ENCODE measurements around the gene TTL. TPM values are rescaled to one million over a fixed set of nuclear protein-coding genes. Genes with fewer than 3 reads are reported as not detected.

The TTL gene
- polyA plus RNA-seq, 1 donor from 2014 or later = 53.8 TPM

GRCh38 chr2:112584891-112585250, 102.9 kb downstream of the TTL start:
- Histone ChIP-seq H3K27ac (ENCODE audit: low read length) (peak overlapping the region; percentile 93), H3K9me3 (ENCODE audit: low read length) (no peaks in the 10 kb centered on the region), H2AFZ (ENCODE audit: low read depth, low read length) (peak overlapping the region; percentile 88), H3K4me2 (ENCODE audit: low read length) (peak overlapping the region; percentile 93), H3K36me3 (ENCODE audit: insufficient read depth, low read length) (no peaks in the 10 kb centered on the region), H3F3A (ENCODE audit: insufficient read depth, low read length, poor library complexity, severe bottlenecking) (no peaks in the 10 kb centered on the region), H3K9me2 (ENCODE audit: insufficient read depth, low read length) (no peaks in the 10 kb centered on the region), H3K9ac (ENCODE audit: low read length) (peak overlapping the region; percentile 86), H3K4me3 (ENCODE audit: low read length) (peak overlapping the region; percentile 82), H3K79me2 (replicated peaks; ENCODE audit: insufficient read depth, low read length) (peaks cover 3% of the 10 kb centered on the region), H4K20me1 (ENCODE audit: insufficient read depth) (no peaks in the 10 kb centered on the region), H3K27me3 (ENCODE audit: insufficient read depth, low read depth, low read length) (no peaks in the 10 kb centered on the region)
- TF ChIP-seq, protein P1, sequence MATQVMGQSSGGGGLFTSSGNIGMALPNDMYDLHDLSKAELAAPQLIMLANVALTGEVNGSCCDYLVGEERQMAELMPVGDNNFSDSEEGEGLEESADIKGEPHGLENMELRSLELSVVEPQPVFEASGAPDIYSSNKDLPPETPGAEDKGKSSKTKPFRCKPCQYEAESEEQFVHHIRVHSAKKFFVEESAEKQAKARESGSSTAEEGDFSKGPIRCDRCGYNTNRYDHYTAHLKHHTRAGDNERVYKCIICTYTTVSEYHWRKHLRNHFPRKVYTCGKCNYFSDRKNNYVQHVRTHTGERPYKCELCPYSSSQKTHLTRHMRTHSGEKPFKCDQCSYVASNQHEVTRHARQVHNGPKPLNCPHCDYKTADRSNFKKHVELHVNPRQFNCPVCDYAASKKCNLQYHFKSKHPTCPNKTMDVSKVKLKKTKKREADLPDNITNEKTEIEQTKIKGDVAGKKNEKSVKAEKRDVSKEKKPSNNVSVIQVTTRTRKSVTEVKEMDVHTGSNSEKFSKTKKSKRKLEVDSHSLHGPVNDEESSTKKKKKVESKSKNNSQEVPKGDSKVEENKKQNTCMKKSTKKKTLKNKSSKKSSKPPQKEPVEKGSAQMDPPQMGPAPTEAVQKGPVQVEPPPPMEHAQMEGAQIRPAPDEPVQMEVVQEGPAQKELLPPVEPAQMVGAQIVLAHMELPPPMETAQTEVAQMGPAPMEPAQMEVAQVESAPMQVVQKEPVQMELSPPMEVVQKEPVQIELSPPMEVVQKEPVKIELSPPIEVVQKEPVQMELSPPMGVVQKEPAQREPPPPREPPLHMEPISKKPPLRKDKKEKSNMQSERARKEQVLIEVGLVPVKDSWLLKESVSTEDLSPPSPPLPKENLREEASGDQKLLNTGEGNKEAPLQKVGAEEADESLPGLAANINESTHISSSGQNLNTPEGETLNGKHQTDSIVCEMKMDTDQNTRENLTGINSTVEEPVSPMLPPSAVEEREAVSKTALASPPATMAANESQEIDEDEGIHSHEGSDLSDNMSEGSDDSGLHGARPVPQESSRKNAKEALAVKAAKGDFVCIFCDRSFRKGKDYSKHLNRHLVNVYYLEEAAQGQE (IDR thresholded peaks at IDR 0.05; ENCODE audit: borderline replicate concordance) = no peak
- TF ChIP-seq TAF1 (IDR thresholded peaks at IDR 0.05; ENCODE audit: low read depth) (no peak), SMC3 (conservative IDR thresholded peaks at IDR 0.05; ENCODE audit: poor library complexity) (no peak), EZH2 (IDR thresholded peaks at IDR 0.05; ENCODE audit: borderline replicate concordance, insufficient read depth, low read length, poor library complexity, severe bottlenecking) (no peak), EP300 (conservative IDR thresholded peaks at IDR 0.05; ENCODE audit: poor library complexity, severe bottlenecking) (no peak)
- TF ChIP-seq, protein P2, sequence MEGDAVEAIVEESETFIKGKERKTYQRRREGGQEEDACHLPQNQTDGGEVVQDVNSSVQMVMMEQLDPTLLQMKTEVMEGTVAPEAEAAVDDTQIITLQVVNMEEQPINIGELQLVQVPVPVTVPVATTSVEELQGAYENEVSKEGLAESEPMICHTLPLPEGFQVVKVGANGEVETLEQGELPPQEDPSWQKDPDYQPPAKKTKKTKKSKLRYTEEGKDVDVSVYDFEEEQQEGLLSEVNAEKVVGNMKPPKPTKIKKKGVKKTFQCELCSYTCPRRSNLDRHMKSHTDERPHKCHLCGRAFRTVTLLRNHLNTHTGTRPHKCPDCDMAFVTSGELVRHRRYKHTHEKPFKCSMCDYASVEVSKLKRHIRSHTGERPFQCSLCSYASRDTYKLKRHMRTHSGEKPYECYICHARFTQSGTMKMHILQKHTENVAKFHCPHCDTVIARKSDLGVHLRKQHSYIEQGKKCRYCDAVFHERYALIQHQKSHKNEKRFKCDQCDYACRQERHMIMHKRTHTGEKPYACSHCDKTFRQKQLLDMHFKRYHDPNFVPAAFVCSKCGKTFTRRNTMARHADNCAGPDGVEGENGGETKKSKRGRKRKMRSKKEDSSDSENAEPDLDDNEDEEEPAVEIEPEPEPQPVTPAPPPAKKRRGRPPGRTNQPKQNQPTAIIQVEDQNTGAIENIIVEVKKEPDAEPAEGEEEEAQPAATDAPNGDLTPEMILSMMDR (IDR thresholded peaks at IDR 0.05; ENCODE audit: poor library complexity, severe bottlenecking) = no peak

DNA sequence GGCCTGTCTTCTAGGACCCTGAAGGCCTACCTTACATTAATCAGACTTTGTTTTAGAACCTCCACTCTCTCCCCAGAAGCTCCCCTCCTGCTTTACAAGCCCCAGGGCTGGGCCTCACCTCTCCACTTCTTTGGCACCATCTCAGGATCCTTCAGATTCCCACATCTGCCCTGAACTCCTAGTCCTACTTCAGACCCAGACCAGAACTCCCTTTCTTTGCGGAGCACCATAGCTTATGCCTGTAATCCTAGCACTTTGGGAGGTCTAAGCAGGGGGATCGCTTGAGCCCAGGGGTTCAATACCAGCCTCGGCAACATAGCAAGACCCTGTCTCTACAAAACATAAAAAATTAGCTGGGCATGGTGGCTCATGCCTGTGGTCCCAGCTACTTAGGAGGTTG, 103.4 kb downstream of the TTL start:
- peak overlapping the region; percentile 93 for H3K27ac ChIP-seq (ENCODE audit: low read length)
- peak overlapping the region; percentile 86 for H3K9ac ChIP-seq (ENCODE audit: low read length)
- H3F3A ChIP-seq (ENCODE audit: insufficient read depth, low read length, poor library complexity, severe bottlenecking) = no peaks in the 10 kb centered on the region

DNA sequence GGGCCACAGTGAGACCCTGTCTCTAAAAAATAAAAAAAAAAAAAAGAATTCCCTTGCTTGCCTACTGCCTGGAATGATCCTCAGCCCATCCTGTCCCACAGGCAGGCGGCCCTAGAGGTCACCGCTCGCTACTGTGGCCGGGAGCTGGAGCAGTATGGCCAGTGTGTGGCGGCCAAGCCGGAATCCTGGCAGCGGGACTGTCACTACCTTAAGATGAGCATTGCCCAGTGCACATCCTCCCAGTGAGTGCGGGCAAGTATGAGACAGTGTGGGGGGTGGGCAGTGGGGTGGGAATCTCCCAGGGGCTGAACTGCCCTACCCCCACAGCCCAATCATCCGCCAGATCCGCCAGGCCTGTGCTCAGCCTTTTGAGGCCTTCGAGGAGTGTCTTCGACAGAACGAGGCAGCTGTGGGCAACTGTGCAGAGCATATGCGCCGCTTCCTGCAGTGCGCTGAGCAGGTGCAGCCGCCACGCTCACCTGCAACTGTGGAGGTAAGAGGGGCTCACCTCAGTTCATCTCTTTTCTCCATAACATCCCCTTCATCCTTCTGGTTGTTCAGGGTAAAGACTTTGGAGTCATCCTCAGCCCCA, 104.0 kb downstream of the TTL start:
- no peak for TF ChIP-seq TAF1 (IDR thresholded peaks at IDR 0.05; ENCODE audit: low read depth)
- TF ChIP-seq RAD21 (conservative IDR thresholded peaks at IDR 0.05) = no peak
- no peak for TF ChIP-seq EP300 (conservative IDR thresholded peaks at IDR 0.05; ENCODE audit: poor library complexity, severe bottlenecking)
- TF ChIP-seq MXI1 (conservative IDR thresholded peaks at IDR 0.05; ENCODE audit: poor library complexity, severe bottlenecking) = no peak
- TF ChIP-seq, protein P2 (IDR thresholded peaks at IDR 0.05; ENCODE audit: poor library complexity, severe bottlenecking) = no peak
- TF ChIP-seq, protein P1 (IDR thresholded peaks at IDR 0.05; ENCODE audit: borderline replicate concordance) = no peak
- TF ChIP-seq SMC3 (conservative IDR thresholded peaks at IDR 0.05; ENCODE audit: poor library complexity) = no peak
- no peak for TF ChIP-seq EZH2 (IDR thresholded peaks at IDR 0.05; ENCODE audit: borderline replicate concordance, insufficient read depth, low read length, poor library complexity, severe bottlenecking)
- no peak for TF ChIP-seq POLR2AphosphoS5 (IDR thresholded peaks at IDR 0.05)
- H3K79me2 ChIP-seq (replicated peaks; ENCODE audit: insufficient read depth, low read length) = peaks cover 3% of the 10 kb centered on the region
- H3K4me2 ChIP-seq (ENCODE audit: low read length) = no peak overlapping the region
- no peaks in the 10 kb centered on the region for H3K27me3 ChIP-seq (ENCODE audit: insufficient read depth, low read depth, low read length)
- H3K27ac ChIP-seq (ENCODE audit: low read length) = no peak overlapping the region
- H3K9ac ChIP-seq (ENCODE audit: low read length) = no peak overlapping the region
- H3K36me3 ChIP-seq (ENCODE audit: insufficient read depth, low read length) = no peaks in the 10 kb centered on the region
- no peaks in the 10 kb centered on the region for H3K9me2 ChIP-seq (ENCODE audit: insufficient read depth, low read length)
- H4K20me1 ChIP-seq (ENCODE audit: insufficient read depth) = no peaks in the 10 kb centered on the region
- H3K9me3 ChIP-seq (ENCODE audit: low read length) = no peaks in the 10 kb centered on the region
- no peaks in the 10 kb centered on the region for H3F3A ChIP-seq (ENCODE audit: insufficient read depth, low read length, poor library complexity, severe bottlenecking)
- no peak overlapping the region for H2AFZ ChIP-seq (ENCODE audit: low read depth, low read length)
- H3K4me3 ChIP-seq (ENCODE audit: low read length) = no peak overlapping the region

More for the DNA sequence above, 103.4 kb downstream of the TTL start:
- Histone ChIP-seq H3K4me2 (ENCODE audit: low read length) (peak overlapping the region; percentile 93), H3K27me3 (ENCODE audit: insufficient read depth, low read depth, low read length) (no peaks in the 10 kb centered on the region), H3K9me3 (ENCODE audit: low read length) (no peaks in the 10 kb centered on the region), H3K36me3 (ENCODE audit: insufficient read depth, low read length) (no peaks in the 10 kb centered on the region), H3K79me2 (replicated peaks; ENCODE audit: insufficient read depth, low read length) (peaks cover 3% of the 10 kb centered on the region), H4K20me1 (ENCODE audit: insufficient read depth) (no peaks in the 10 kb centered on the region), H3K4me3 (ENCODE audit: low read length) (peak overlapping the region; percentile 82), H3K9me2 (ENCODE audit: insufficient read depth, low read length) (no peaks in the 10 kb centered on the region), H2AFZ (ENCODE audit: low read depth, low read length) (peak overlapping the region; percentile 88)
- no peak for TF ChIP-seq RAD21 (conservative IDR thresholded peaks at IDR 0.05)
- no peak for TF ChIP-seq POLR2AphosphoS5 (IDR thresholded peaks at IDR 0.05)

Data from neural cell (in vitro differentiated cells).